NCI-H510A (cell line): ENCODE results near the gene STXBP6.
"Not testable (repeated sequence)": the region's sequence is repeated elsewhere in the genome, so short reads cannot be mapped to it uniquely, and the experiment has no call there.

Experiments used
- DNase-seq: peaks from one replicate; lab custom pipeline; 2025; lab: John Stamatoyannopoulos, UW

Gene STXBP6

GRCh38 chr14:24802236-24802635 lies 247.7 kb downstream of the STXBP6 start:
- no peak for DNase-seq

- no peak for DNase-seq
These were observed 248.9 kb downstream of the STXBP6 start for GRCh38 chr14:24801024-24801423.

GRCh38 chr14:24798911-24799462 lies 251.0 kb downstream of the STXBP6 start:
- peak; percentile 9 for DNase-seq

- no peak for DNase-seq
These were observed 254.5 kb downstream of the STXBP6 start for GRCh38 chr14:24795406-24795805.

GRCh38 chr14:24794644-24795305 lies 255.2 kb downstream of the STXBP6 start:
- no peak for DNase-seq

GRCh38 chr14:24790196-24790595 lies 259.8 kb downstream of the STXBP6 start:
- DNase-seq, result no peak

- DNase-seq, result no peak
These were observed 260.5 kb downstream of the STXBP6 start for GRCh38 chr14:24789378-24789884.

DNA sequence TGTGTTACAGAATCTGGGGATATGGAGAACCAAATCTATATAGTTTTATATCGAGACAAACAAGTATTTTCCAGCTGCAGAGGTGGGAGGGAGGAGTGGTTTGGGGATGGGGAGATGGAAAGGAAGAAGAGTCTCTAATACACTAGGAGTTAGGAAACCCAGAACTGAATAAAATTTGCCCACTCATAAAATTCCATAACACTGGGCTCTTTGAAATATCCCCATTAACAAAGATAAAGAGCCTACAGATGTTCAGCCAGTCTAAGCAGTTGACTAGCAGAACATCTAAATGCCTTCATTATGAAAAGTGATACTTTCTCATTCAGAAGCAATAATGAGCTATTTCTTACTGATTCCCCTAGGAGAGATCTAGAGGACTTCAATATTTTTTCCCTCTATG lies 264.2 kb downstream of the STXBP6 start:
- DNase-seq, result no peak

DNA sequence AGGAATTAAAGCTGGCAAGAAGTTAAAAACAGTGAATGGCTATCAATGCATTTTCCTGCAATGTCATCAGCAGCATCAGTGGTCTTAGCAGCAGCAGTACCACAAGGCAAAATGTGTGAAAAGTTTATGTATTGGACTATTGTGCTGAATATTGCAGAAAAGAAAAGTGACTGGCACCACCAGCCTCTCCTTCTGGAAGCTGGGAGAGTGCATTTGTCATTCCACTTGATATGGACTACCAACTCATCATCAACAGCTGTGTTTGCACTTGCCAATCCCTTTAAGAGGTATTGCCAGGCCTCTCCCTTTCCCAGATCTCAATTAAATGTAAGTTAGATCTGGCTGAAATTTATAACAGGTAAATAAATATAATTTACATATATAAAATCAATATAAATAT lies 265.0 kb downstream of the STXBP6 start:
- DNase-seq, result peak; percentile 16

GRCh38 chr14:24783791-24784190 lies 266.2 kb downstream of the STXBP6 start:
- DNase-seq, result no peak

- no peak for DNase-seq
These were observed 269.7 kb downstream of the STXBP6 start for GRCh38 chr14:24780281-24780680.

GRCh38 chr14:24777678-24778077 lies 272.3 kb downstream of the STXBP6 start:
- no peak for DNase-seq

GRCh38 chr14:24775950-24776349 lies 274.0 kb downstream of the STXBP6 start:
- DNase-seq, result no peak

DNA sequence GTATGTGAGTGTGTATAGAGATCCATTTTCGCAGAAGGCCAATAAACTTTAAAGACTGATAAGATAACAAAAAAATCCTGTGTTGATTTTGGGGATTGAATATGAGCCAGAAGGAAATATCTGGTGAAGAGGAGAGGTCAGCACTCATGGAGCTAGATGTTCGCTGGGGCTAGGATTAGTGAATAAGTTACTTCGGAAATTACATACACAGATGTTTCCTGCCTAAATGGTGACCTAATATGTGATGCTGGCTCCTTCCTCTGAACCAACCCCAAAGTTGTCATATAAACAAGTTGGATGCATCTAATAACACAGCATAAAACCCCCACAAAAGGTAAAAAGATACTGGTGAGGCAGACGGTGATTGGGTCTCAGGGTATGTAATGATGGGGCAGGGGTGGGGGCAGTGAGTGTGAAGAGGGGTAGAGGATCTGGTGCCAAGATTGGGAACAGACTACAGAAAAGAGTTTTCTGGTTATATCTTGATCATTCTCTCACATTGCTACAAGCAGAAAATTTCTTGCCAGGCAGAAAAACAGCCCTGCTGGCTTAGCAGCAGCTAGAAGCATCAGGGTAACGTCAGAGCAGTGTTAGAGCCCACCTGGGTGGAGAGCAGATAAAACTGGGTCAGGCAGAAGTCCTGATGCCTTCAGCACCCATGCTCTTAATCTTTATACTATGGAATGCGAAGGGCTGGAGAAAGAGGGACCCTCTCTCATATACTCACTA lies 275.6 kb downstream of the STXBP6 start:
- DNase-seq, result no peak

DNA sequence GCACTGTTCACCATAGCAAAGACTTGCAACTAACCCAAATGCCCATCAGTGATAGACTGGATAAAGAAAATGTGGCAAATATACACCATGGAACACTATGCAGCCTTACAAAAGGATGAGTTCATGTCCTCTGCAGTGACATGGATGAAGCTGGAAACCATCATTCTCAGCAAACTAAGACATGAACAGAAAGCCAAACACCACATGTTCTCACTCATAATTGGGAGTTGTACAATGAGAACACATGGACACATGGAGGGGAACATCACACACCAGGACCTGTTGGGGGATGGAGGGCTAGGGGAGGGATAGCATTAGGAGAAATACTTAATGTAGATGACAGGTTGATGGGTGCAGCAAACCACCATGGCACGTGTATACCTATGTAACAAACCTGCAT lies 276.4 kb downstream of the STXBP6 start:
- DNase-seq, result not testable (repeated sequence)

- no peak for DNase-seq
These were observed 283.5 kb downstream of the STXBP6 start for GRCh38 chr14:24766434-24766833.

- no peak for DNase-seq
These were observed 288.8 kb downstream of the STXBP6 start for GRCh38 chr14:24761141-24761540.
